SU-DHL-6 (cell line): Measurements from ENCODE around the gene ADIPOR2.

ENCODE experiments used
- EZH2phosphoT487 ChIP-seq: fragments of 200-600 bp; sonication (generic), shearing (Covaris generic); conservative IDR thresholded peaks from 2 replicates; pipeline ENCODE4 v1.6.1; 2018; ENCODE audit warnings: mild to moderate bottlenecking, antibody characterized with exemption, low read length, moderate library complexity, mixed read lengths
- TF ChIP-seq, protein P1 (sequence below): fragments of 200-600 bp; sonication (generic); IDR thresholded peaks from one replicate; pipeline ENCODE4 v1.5.1; 2017; ENCODE audit warnings: antibody characterized with exemption, mild to moderate bottlenecking, low read length, moderate library complexity; ENCODE audit not compliant: insufficient read depth, poor library complexity, severe bottlenecking

DNA sequence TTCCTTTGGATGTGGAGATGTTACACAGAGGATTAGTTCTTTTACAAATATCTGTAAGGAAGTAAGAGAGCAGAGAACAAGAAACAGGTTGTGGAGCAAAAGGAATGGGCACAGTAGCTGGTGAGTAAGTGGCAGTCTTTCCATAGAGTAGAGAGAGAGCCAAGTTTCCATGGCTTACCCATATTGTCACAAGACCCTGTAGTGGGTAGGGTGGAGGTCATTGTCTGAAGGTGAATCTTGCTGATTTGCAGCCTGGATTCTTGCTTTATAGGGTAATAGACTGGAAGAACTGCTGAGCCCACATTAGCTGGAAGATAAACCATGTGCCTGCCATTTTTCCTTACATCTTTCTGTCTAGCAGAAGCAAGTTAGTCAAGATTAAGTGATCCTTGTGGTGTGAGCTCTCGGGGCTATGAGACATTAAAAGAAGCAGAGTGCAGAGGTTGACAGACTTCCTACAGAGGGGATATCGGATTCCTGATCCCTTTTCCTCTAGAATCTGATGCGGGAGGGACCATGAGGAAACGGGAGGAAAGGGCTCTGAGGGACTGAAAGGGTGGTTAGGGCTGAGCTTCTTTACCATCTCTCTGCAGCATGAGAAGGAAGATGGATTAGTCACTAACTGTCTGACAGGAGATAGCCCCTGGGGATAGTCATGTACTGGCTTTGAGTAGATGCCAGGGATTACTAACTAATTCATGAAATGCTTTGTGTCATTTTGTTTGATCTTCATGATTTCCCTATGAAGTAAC lies 85.5 kb downstream of the ADIPOR2 start:
- TF ChIP-seq, protein P1, sequence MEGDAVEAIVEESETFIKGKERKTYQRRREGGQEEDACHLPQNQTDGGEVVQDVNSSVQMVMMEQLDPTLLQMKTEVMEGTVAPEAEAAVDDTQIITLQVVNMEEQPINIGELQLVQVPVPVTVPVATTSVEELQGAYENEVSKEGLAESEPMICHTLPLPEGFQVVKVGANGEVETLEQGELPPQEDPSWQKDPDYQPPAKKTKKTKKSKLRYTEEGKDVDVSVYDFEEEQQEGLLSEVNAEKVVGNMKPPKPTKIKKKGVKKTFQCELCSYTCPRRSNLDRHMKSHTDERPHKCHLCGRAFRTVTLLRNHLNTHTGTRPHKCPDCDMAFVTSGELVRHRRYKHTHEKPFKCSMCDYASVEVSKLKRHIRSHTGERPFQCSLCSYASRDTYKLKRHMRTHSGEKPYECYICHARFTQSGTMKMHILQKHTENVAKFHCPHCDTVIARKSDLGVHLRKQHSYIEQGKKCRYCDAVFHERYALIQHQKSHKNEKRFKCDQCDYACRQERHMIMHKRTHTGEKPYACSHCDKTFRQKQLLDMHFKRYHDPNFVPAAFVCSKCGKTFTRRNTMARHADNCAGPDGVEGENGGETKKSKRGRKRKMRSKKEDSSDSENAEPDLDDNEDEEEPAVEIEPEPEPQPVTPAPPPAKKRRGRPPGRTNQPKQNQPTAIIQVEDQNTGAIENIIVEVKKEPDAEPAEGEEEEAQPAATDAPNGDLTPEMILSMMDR, result no peak
- TF ChIP-seq EZH2phosphoT487, result no peak
